ENCODE data around the gene GCSAM.

Gene GCSAM

GRCh38 chr3:112131111-112131510, 1.9 kb downstream of the GCSAM start:
- DNase-seq = no peak
- intact Hi-C loops (cut with DNase I) = no loop called here

DNA sequence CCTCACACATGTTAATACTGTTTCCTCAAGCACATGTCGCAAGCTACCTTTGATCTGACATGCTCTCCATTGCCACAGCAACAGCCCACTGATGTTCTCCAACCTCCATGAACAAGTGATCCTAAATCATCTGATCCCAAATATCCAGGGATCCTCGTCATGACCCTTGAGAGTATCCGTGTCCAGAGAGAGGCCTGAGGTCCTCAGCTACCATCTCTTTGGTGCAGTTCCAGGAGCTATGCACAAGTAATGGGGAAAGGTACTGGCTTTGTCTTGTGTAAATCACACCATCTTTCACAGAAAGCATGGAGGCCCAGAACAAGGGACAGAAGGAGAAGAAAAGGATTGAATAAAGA, 2.4 kb downstream of the GCSAM start:
- no peak for DNase-seq
- intact Hi-C loops (cut with DNase I) = no loop called here

GRCh38 chr3:112129925-112130637, 3.0 kb downstream of the GCSAM start:
- intact Hi-C loops (cut with DNase I) = no loop called here
- DNase-seq = no peak

DNA sequence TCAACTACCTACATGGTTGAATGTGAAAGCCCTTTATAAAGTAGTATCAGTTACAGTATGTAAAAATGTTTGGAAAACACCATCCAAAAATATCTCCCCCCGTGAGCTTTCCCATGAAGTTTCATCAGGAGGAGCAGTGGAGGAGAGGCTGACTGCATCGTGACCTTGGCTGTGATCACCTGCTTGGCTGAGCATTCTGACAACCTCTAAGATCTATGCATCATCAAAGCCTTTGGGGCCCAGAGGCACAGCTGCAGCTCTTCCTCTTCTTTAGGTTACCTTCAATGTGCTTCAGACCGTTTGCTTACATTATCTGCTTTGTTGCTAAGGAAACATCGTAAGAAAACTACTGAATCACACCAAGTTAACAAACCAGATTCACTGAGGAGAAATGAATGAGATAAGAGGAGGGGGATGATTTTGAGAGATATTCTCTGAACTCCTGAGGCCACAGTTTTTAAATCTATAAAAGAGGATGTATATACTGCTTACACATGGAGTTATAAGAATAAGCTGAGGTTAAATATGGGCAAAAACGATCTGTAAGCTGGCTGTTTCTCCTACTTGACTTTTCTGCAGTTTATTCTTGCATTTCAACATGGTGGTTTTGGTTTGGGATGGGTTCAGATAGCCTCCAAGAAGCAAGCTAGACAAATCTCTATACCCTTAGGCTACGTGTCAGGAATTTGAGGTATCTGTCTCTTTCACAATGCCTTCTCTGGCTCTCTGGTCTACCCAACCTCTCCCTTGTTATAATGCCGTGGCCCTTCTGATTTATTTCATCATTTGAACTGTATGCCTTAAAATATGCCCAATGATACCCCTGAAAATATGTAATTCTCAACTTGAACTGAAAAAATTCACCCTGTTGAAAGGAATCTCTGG, 4.0 kb downstream of the GCSAM start:
- no peak for DNase-seq
- intact Hi-C loops (cut with DNase I) = no loop called here

DNA sequence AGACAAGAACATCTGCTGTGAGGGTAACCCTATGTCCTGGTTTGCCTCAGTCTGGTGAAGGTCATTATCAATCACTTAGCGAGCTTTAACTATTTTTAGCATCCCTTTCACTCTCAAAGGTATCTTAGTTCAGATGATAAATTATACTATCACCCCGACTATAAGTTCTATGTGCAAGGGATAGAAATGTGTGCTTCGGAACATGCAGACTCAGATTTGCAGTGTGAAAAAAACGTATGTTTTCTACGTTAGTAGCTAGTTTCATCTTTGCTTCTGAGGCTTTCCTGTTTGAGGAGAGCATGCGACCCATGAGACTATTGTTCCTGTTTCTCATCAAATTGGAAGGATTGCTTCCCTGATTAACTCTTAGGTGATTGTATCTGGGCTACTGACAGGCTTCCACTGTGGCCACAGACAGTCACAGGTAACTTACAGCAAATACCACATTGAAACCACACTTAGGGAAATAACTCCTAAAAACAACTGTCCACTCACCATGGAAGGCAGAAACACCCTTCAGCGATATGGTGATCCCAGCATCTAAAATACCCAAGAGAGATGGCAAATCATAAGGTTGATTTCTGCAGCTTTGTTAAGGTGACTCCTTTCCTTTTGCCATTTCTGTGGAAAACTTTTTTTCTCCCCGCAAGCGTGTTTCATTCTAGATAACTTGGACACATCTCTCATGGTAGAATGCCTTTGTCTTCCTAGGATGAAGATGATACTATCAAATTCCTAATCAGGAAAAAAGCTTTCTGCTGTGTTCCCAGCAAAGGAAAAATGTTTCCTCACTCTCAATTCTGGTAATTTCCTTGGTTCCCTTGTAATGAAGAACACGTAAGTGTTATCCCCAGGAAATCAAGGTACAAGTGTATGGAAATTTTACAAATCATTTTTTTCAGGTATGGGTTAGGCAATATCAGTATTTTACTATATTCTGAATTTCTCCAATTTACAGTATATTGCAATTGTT, 5.2 kb downstream of the GCSAM start:
- intact Hi-C loops (cut with DNase I) = no loop called here

GRCh38 chr3:112126511-112126911, 6.5 kb downstream of the GCSAM start:
- DNase-seq = no peak
- intact Hi-C loops (cut with DNase I) = no loop called here

More for the DNA sequence above, 5.2 kb downstream of the GCSAM start:
- no peak for DNase-seq

DNA sequence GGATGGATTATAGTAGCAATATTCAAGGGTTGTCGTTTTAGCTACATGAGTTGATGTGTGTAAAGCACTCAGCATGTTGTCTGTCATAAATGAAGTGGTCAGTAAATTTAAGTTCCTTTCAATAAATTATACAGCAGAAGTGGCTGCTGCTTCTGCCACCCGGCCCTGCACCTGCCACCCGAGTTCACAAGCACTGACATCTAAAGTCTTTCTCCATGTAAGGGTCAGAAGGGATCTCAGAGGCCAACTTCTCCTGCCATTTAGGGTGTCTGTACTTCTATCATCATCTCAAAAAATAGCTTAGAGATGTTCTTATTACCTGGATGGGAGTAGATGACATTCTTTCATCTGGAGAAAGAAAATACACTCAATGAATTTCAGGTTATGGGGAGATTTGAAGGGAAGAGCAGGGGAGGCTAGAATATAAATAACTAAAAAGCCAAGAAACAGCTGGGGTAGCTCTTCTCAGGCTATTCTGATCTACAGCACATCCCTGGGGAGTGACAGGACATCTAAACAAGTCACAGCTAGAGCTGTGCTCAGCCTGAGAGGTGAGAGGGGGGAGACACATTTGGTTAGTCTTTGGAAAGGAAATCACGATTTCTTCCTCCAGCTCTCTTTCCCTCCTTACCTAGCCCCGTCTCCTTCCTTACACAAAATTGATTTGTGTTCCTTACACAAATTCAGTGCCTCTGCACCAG, 8.0 kb downstream of the GCSAM start:
- intact Hi-C loops (cut with DNase I) = no loop called here
- DNase-seq = no peak

- intact Hi-C loops (cut with DNase I) = no loop called here
- no peak for DNase-seq
Observed at GRCh38 chr3:112123548-112123947, 9.5 kb downstream of the GCSAM start.

DNA sequence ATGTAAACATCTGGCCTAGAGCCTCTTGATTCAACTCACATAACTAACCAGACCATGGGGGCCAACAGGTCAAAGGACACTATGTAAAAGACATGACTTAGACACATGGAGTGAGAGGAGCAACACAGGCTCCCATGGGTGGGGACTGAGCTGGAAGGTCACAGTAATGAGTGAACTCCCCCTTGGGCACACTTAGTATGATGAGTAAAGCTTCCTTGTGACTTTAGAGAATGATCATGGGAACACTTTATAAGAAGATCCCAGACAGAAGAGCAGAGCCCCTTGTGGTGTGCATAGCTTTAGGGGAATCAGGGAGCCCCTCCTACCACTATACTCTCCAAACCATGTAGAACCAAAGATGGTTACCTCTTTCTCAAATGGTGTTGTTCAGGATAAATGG, 10.2 kb downstream of the GCSAM start:
- intact Hi-C loops (cut with DNase I) = no loop called here

DNA sequence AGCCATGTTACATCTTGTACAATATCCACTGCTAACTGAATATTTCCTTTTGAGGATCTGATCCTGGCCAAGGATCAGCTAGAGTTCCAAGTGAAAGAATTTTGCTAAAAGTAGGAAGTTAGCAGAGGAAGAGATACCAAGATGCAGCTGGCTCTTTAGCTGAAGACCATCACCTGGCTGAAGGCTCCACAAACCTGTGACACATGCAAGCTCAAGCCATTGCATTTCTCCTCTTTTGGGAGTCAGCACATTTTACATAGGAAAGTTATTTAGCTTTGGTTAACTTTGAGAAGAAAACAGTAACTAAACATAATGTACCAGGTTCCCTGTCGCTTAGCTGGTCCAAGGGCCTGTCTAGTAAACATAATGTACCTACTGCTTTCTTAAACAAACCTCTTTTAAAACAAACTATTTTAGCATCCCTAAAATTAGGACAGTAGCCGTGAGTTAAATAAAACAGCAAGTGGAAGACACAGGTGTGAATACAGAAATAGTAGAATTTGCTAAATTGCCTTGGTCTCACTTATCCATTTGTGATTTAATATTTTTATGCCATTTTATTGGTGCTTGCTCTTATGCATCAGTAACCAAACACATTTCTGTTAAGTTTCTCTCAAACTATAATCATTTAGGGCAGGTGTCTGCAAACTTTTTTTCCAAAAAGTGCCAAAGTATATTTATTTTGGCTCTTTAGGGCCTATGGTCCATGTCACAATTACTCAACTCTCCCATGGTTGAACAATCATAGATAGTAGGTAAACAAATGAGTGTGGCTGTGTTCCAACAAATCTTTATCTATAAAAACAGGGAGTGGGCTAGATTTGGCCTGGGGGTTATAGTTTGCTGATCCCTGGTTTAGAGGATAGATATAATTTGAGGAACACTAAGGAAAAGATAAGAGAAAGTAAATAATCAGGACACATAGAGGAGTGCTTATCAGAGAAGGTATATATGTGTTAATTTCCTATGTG, 11.2 kb downstream of the GCSAM start:
- no peak for DNase-seq
- intact Hi-C loops (cut with DNase I) = no loop called here

More for the DNA sequence above, 10.2 kb downstream of the GCSAM start:
- DNase-seq = no peak

DNA sequence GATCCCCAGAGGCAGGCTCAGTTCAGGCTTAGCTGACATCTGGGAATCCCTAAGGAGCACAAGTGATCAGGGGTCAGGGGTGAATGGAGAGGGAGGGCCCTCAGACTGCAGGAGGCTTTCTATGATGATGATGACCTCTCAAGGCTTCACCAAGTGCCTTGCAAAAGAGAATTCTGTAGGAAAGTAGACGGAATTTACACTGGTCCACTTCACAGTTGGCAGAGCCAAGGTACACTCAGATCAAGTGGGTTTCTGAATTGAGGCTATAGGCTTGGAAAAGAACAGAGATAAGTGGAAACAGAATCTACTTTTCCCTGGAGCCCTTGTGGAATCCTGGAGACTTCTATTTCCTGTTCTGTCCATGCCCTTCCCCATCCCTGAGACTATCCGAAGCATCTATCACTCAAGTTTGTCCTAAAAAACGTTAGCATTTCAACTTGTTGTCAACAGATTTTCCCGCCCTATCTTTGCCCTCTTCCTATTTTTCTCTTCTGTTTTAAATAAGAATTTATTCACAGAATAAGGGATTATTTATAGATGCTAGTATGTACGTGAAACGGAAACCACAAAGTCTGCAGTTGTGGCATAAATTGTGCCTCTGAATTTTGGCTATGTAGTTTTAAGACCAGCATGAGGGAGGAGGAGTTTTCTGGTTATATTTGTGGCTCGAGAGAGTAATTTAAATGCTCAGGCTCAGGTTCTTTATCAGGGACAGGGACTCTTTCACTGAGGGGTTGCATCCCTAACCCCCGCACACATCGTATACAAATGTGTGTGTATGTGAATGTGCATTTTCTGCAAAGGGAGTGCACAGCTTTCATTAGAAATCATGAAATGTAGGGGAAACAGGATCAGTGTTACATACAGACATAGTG, 12.8 kb downstream of the GCSAM start:
- no peak for DNase-seq
- intact Hi-C loops (cut with DNase I) = loop anchor here (10.0 kb wide), 1 partner anchor 405 kb away; no protein-coding TSS in a partner anchor

DNA sequence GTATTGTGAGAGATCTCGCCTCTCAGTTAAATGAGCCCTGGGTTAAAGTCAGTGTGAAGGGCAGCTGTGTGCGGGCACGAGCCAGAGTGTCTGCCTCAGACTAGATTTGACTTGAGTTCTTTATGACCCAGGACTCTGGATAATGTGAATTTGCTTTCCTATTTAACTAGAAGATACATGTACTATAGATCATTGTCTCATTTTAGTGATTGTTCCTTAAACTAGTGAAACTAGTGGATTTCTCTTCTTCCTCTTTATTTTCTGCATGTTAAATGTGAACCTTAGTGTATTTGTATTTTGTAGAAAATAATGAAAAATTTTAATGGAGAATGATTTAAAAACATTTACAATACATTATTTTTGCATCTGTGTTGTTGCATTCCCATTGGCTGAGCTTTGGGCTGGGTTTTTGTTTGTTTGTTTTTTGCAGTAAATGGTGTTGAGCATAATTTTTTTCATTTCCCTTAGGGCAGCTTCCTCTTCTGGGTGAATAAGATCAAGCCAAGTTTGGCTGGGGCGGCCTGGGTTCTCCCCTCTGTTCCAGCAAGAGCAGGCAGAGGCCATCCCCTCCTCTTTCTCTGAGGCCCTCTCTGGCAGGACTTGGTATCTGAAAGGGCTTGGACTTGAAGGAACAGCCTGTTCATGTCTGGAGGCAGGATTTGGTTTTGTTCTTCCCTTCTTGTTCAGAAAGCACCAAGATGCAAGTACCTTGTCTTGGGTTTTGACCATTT, 15.0 kb downstream of the GCSAM start:
- intact Hi-C loops (cut with DNase I) = loop anchor here (10.0 kb wide), 1 partner anchor 407 kb away; no protein-coding TSS in a partner anchor
- peak in 37 of 42 donors; percentile 6 to 61 (median 27) for DNase-seq

DNA sequence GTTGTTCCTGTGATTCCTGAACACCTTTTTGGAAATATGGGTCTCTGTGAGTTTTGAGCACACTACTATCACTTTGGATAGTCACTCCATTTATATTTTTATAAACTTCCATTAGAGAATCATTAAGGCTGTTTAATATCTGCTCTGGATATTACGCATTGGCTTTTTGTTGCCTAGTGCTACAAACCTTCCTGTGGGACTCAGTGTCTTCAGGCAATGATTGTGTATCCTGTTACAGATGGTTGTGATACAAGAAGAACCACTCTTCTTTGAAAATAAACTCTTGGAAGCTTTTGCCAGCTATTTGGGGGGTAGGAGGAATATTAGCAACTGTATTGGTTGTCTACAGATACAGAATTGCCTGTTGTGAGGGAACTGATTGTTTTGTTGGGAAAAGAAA, 15.6 kb downstream of the GCSAM start:
- intact Hi-C loops (cut with DNase I) = loop anchor here (10.0 kb wide), 1 partner anchor 407 kb away; no protein-coding TSS in a partner anchor
- DNase-seq = no peak

DNA sequence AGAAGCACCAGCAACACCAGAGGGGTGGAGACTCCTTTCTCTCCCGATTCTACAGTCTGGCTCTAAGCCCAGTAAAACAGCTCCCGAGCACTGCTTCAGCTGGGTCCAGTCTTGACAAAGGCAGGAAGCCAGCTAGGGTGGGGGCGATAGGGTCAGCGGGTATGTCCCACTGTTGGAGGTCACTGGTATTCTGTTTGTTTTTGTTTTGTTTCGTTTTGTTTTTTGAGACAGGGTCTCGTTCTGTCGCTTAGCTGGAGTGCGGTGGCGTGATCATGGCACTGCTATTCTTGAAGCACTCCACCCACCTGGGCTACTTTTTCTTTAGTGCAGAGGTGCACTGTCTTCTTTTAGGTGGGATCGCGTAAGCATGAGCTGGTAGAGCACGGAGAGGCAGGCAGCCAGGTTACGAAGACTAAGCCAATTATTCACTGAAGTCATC, 16.3 kb downstream of the GCSAM start:
- intact Hi-C loops (cut with DNase I) = loop anchor here (10.0 kb wide), 1 partner anchor 408 kb away; no protein-coding TSS in a partner anchor
- peak in 7 of 42 donors; percentile 4 to 45 (median 15) for DNase-seq

- DNase-seq = no peak
- intact Hi-C loops (cut with DNase I) = loop anchor here (10.0 kb wide), 1 partner anchor 409 kb away; no protein-coding TSS in a partner anchor
Observed at GRCh38 chr3:112115806-112116383, 17.2 kb downstream of the GCSAM start.
